GM19468 (cell line): ENCODE data around the gene PCDHA6.
"Not testable (repeated sequence)": the region's sequence is repeated elsewhere in the genome, so short reads cannot be mapped to it uniquely, and the experiment has no call there.

Source experiments
- ATAC-seq: cut with Tn5 transposase; IDR thresholded peaks from one replicate; pipeline ENCODE4 v1.9.1; 2021; ENCODE audit warnings: mild to moderate bottlenecking, moderate library complexity, moderate number of reproducible peaks; ENCODE audit not compliant: unreplicated experiment; ENCODE audit errors: extremely low read depth

The PCDHA6 gene

GRCh38 chr5:140855772-140856674 is 28.3 kb downstream of the PCDHA6 start, which contains the start of gene PCDHA10:
Gene PCDHA10 (plus strand): TSS chr5:140855897. CDS start chr5:140856049, 152 bp downstream.
- ATAC-seq = no peak

GRCh38 chr5:140857177-140857986 is 29.6 kb downstream of the PCDHA6 start:
- ATAC-seq = no peak

- ATAC-seq = no peak
These were observed 30.2 kb downstream of the PCDHA6 start for GRCh38 chr5:140857987-140858240.

- ATAC-seq = no peak
These were observed 34.9 kb downstream of the PCDHA6 start for GRCh38 chr5:140862441-140863295.

GRCh38 chr5:140868721-140869554 is 41.2 kb downstream of the PCDHA6 start, which contains the start of gene PCDHA11:
Gene PCDHA11 (plus strand): TSS chr5:140868957. CDS start chr5:140869104, 147 bp downstream.
- no peak for ATAC-seq

- ATAC-seq = no peak
These were observed 41.8 kb downstream of the PCDHA6 start for GRCh38 chr5:140869555-140869886.

GRCh38 chr5:140870221-140871201 is 42.8 kb downstream of the PCDHA6 start:
- ATAC-seq = no peak

- ATAC-seq = no peak
These were observed 47.6 kb downstream of the PCDHA6 start, which contains the start of gene PCDHA12 for GRCh38 chr5:140875085-140876065. Gene PCDHA12 (plus strand): TSS chr5:140875308. CDS start chr5:140875473, 165 bp downstream.

- not testable (repeated sequence) for ATAC-seq
These were observed 48.9 kb downstream of the PCDHA6 start for GRCh38 chr5:140876541-140877261.

GRCh38 chr5:140877262-140877581 is 49.5 kb downstream of the PCDHA6 start:
- no peak for ATAC-seq
